ENCODE data around the gene KCNAB2. TPM values are rescaled to one million over a fixed set of nuclear protein-coding genes. Genes with fewer than 3 reads are reported as not detected.

The KCNAB2 gene
- total RNA-seq, 1 experiment from 2014 or later, result 28.5 TPM

GRCh38 chr1:5999711-6000443, 45.8 kb upstream of the KCNAB2 start:
- H3K27ac ChIP-seq (ENCODE audit: low read length), result no peak overlapping the region
- ATAC-seq, result no peak
- CTCF ChIA-PET, result no interaction called here

DNA sequence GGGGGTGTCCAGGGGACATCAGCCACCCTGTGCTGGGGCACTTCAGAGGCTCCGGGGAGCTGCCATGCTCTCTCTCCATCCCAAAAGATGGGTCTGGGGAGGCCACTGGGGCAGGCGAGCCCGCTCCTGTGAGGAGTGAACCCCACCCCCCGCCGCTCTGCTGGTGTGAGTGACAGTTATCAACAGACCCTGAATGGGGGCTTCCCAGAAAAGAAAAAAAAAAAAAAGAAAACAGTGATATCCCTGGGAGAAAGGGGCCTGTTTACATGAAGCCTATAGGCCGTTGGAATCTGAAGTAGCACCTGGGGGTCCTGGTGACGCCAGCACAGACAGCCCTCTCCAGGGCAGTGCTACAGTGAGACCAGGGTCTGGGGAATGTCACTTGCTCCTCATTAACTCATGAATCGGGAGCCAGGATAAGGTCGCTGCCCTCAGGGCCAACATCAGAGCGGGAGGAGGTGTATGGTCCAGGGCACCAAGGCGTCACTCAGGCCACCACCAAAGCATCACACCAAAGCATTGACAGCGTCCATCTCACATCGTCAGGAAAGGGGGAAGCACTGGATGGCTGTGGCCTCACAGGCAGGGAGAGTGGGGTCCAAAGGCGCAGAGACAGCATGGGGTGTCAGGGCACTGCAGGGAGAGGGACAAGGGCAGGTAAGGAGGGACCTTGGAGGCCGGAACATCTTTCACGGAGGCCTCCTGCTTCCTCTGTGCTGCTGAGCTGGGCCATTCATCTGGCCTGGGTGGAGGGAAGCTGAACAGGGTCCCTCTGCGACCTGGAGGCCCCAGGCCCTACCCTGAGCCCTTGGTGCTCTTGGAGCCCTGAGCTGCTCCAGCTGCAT, 45.0 kb upstream of the KCNAB2 start:
- ChIA-PET CTCF (no interaction called here), POLR2A (ENCODE audit: unreplicated experiment) (no interaction called here)
- intact Hi-C loops (cut with micrococcal nuclease), result no loop called here
- Histone ChIP-seq H3K27ac (ENCODE audit: low read length) (no peak overlapping the region), H3K9me3 (ENCODE audit: low read length) (no peaks in the 10 kb centered on the region), H3K4me2 (ENCODE audit: low read length) (no peak overlapping the region), H3K4me3 (ENCODE audit: low read length) (no peak overlapping the region), H3K79me2 (ENCODE audit: low read length) (peaks cover 4% of the 10 kb centered on the region; the same call in 1 of the 2 replicates), H3K36me3 (ENCODE audit: low read depth, low read length) (no peaks in the 10 kb centered on the region), H2AFZ (ENCODE audit: low read length) (no peak overlapping the region), H3K9ac (ENCODE audit: low read length) (no peak overlapping the region), H3F3A (ENCODE audit: low read length, unreplicated experiment) (no peaks in the 10 kb centered on the region), H3K4me1 (ENCODE audit: insufficient read depth, low read length) (no peaks in the 10 kb centered on the region), H4K20me1 (ENCODE audit: low read length) (0 out of 2 replicates have a peak, but pooled peaks cover 3% of the 10 kb centered on the region), H3K9me2 (replicated peaks; ENCODE audit: low read length) (no peaks in the 10 kb centered on the region), H3K27me3 (ENCODE audit: low read length) (no peaks in the 10 kb centered on the region)
- ATAC-seq (no peak), DNase-seq (no peak)
- TF ChIP-seq EZH2 (IDR thresholded peaks at IDR 0.05; ENCODE audit: low read length, unreplicated experiment) (no peak), EZH2phosphoT487 (IDR thresholded peaks at IDR 0.05; ENCODE audit: borderline replicate concordance, low read length) (no peak)
- TF ChIP-seq, protein P1, sequence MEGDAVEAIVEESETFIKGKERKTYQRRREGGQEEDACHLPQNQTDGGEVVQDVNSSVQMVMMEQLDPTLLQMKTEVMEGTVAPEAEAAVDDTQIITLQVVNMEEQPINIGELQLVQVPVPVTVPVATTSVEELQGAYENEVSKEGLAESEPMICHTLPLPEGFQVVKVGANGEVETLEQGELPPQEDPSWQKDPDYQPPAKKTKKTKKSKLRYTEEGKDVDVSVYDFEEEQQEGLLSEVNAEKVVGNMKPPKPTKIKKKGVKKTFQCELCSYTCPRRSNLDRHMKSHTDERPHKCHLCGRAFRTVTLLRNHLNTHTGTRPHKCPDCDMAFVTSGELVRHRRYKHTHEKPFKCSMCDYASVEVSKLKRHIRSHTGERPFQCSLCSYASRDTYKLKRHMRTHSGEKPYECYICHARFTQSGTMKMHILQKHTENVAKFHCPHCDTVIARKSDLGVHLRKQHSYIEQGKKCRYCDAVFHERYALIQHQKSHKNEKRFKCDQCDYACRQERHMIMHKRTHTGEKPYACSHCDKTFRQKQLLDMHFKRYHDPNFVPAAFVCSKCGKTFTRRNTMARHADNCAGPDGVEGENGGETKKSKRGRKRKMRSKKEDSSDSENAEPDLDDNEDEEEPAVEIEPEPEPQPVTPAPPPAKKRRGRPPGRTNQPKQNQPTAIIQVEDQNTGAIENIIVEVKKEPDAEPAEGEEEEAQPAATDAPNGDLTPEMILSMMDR (conservative IDR thresholded peaks at IDR 0.05; ENCODE audit: low read depth, low read length), result no peak
- BruUV-seq (replicated peaks), result no TSS peak

More at GRCh38 chr1:5999711-6000443, 45.8 kb upstream of the KCNAB2 start:
- H4K20me1 ChIP-seq (ENCODE audit: low read length), result 0 out of 2 replicates have a peak, but pooled peaks cover 3% of the 10 kb centered on the region
- no peaks in the 10 kb centered on the region for H3K27me3 ChIP-seq (ENCODE audit: low read length)
- no TSS peak for BruUV-seq (replicated peaks)
- intact Hi-C loops (cut with micrococcal nuclease), result no loop called here
- H3K79me2 ChIP-seq (ENCODE audit: low read length), result peaks cover 12% of the 10 kb centered on the region
- H3K9me2 ChIP-seq (replicated peaks; ENCODE audit: low read length), result no peaks in the 10 kb centered on the region
- H2AFZ ChIP-seq (ENCODE audit: low read length), result no peak overlapping the region
- no peaks in the 10 kb centered on the region for H3F3A ChIP-seq (ENCODE audit: low read length, unreplicated experiment)
- TF ChIP-seq EZH2 (IDR thresholded peaks at IDR 0.05; ENCODE audit: low read length, unreplicated experiment), result no peak
- no peak for TF ChIP-seq EZH2phosphoT487 (IDR thresholded peaks at IDR 0.05; ENCODE audit: borderline replicate concordance, low read length)
- TF ChIP-seq, protein P1 (conservative IDR thresholded peaks at IDR 0.05; ENCODE audit: low read depth, low read length), result no peak
- POLR2A ChIA-PET (ENCODE audit: unreplicated experiment), result no interaction called here
- H3K36me3 ChIP-seq (ENCODE audit: low read depth, low read length), result no peaks in the 10 kb centered on the region
- no peak for DNase-seq
- H3K9ac ChIP-seq (ENCODE audit: low read length), result no peak overlapping the region
- no peak overlapping the region for H3K4me3 ChIP-seq (ENCODE audit: low read length)
- no peaks in the 10 kb centered on the region for H3K9me3 ChIP-seq (ENCODE audit: low read length)
- no peak overlapping the region for H3K4me2 ChIP-seq (ENCODE audit: low read length)
- no peaks in the 10 kb centered on the region for H3K4me1 ChIP-seq (ENCODE audit: insufficient read depth, low read length)
